Lung microvascular endothelial cell (primary cell): ENCODE data around the gene SRPK1. TPM values are rescaled to one million over a fixed set of nuclear protein-coding genes. Genes with fewer than 3 reads are reported as not detected.

Source experiments
- DNase-seq, 2 donors: peaks; one replicate each; pipeline versions ENCODE4 v3.0.0 to v3.0.0-alpha.2; 2010; ENCODE audit warnings: low read depth in 2 of 2
- total RNA-seq: library from RNA; depleted of rRNA; stranded (reverse); fragments of >200 nt; gene quantifications from 2 replicates; pipeline ENCODE4 v1.2.1, GENCODE V29; 2014

The SRPK1 gene
- total RNA-seq, 1 donor from 2014 or later = 36.3 TPM

GRCh38 chr6:35784200-35784599, 136.7 kb downstream of the SRPK1 start:
- DNase-seq = no peak

Other genes with a start within 250 kb of the SRPK1 start
- 37.3 and 40.1 TPM in 2 replicates for gene FKBP5, start 232.2 kb downstream of the SRPK1 start, total RNA-seq
- 0.22 and 0.40 TPM in 2 replicates for gene ARMC12, start 184.1 kb downstream of the SRPK1 start, total RNA-seq
- not detected in 2 replicates for gene CLPSL2, start 144.5 kb downstream of the SRPK1 start, total RNA-seq
- not detected in 2 replicates for gene CLPSL1, start 140.1 kb downstream of the SRPK1 start, total RNA-seq
- not detected in 2 replicates for gene CLPS, start 123.8 kb downstream of the SRPK1 start, total RNA-seq
- not detected in 2 replicates for gene LHFPL5, start 115.7 kb downstream of the SRPK1 start, total RNA-seq
- not detected in 2 replicates for gene SLC26A8, start 103.5 kb upstream of the SRPK1 start, total RNA-seq
- 29.2 and 36.5 TPM in 2 replicates for gene MAPK14, start 106.7 kb upstream of the SRPK1 start, total RNA-seq
- 3.2 and 4.1 TPM in 2 replicates for gene MAPK13, start 209.4 kb upstream of the SRPK1 start, total RNA-seq